Cardiac fibroblast (primary cell): ENCODE data around the gene FBXO39.

ENCODE experiments used
- DNase-seq, 2 donors: peaks; one replicate each; pipeline versions ENCODE4 v3.0.0 to v3.0.0-alpha.2; 2010; ENCODE audit warnings: low read depth in 2 of 2
- H3K4me3 ChIP-seq, 2 donors: replicated peaks in 1 of 2; 1 replicate in 1 of 2; 2 replicates in 1 of 2; pipeline ENCODE4 v1.5.1; 2011; ENCODE audit warnings: low read depth in 2 of 2, low read length in 2 of 2, mild to moderate bottlenecking in 2 of 2, moderate library complexity in 1 of 2
- TF ChIP-seq, protein P1 (sequence below): IDR thresholded peaks from one replicate; pipeline ENCODE4 v1.5.1; 2011; ENCODE audit warnings: low read depth, mild to moderate bottlenecking, low read length, inconsistent platforms

Gene FBXO39

DNA sequence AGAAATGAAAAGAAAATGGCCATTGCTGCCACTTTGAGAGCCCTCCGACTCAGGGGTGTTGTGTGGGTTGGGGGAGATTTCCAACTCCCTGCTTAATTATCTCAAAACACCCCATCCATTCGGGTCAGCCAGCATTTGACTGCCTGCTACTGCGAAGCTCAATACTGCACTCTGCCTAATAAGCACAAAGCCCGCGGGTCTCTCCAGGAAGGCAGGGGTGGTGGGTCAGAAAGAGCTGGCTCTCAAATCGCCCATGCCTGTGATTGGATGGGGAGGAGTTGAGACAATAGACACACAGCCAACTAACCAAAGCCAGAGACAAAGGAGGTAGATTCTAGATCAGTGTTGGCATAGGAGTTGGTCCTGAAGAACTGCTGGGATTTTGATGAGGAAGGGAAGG is 22.5 kb upstream of the FBXO39 start:
- H3K4me3 ChIP-seq = no peak overlapping the region

DNA sequence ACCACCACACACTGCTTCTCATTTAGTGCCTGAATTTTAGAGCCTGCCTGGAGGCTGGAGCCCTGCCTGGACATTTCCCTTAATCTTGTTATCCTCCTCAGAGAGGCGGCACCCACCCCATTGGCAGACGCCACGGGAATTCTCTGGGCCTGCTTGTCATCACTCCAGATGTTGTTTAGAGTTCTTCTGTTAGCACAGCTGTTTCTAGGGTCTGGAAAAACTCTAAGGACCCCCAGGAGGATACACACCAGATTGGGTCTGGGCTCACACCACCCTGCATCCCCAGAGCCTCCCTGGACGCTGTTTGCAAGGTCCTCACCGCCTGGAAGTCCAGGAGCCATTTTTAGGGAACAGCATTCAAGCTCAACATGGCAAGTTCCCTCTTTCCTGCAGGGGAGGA is 20.7 kb upstream of the FBXO39 start:
- TF ChIP-seq, protein P1, sequence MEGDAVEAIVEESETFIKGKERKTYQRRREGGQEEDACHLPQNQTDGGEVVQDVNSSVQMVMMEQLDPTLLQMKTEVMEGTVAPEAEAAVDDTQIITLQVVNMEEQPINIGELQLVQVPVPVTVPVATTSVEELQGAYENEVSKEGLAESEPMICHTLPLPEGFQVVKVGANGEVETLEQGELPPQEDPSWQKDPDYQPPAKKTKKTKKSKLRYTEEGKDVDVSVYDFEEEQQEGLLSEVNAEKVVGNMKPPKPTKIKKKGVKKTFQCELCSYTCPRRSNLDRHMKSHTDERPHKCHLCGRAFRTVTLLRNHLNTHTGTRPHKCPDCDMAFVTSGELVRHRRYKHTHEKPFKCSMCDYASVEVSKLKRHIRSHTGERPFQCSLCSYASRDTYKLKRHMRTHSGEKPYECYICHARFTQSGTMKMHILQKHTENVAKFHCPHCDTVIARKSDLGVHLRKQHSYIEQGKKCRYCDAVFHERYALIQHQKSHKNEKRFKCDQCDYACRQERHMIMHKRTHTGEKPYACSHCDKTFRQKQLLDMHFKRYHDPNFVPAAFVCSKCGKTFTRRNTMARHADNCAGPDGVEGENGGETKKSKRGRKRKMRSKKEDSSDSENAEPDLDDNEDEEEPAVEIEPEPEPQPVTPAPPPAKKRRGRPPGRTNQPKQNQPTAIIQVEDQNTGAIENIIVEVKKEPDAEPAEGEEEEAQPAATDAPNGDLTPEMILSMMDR = no peak
- peak overlapping the region; percentile 48 to 66 for H3K4me3 ChIP-seq
- DNase-seq = peak; percentile 61 to 84

More for the DNA sequence above, 22.5 kb upstream of the FBXO39 start:
- TF ChIP-seq, protein P1 = no peak
- DNase-seq = no peak

DNA sequence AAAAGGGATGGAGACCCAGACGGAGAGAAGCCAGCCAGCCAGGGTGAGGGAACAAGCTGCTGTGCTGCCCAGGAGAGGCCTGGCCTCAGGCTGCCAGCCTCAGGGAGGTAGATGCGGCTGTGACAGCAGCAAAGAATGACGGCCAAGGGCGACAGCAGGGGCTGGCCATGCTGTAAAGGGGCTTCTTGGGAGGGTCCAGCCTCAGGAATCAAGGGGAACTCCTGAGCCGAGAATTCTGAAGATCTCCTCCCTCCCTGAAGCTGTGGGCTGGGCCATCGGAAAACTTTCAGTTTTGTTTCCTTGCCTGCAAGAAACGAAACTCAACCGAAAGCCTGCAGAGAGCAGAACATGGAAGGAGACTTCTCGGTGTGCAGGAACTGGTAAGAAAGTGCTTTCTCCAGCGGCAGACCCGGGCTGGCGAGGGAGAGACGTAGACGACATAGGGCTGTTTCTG is 20.3 kb upstream of the FBXO39 start, which contains the start of gene XAF1:
Gene XAF1 (plus strand): TSS at position 316 of the 454 bp plus-strand sequence. CDS start 33 bp downstream, at position 349.
- TF ChIP-seq, protein P1 = no peak
- peak; percentile 72 to 77 for DNase-seq
- H3K4me3 ChIP-seq = peak within 1 kb of the TSS; percentile 48 to 66

DNA sequence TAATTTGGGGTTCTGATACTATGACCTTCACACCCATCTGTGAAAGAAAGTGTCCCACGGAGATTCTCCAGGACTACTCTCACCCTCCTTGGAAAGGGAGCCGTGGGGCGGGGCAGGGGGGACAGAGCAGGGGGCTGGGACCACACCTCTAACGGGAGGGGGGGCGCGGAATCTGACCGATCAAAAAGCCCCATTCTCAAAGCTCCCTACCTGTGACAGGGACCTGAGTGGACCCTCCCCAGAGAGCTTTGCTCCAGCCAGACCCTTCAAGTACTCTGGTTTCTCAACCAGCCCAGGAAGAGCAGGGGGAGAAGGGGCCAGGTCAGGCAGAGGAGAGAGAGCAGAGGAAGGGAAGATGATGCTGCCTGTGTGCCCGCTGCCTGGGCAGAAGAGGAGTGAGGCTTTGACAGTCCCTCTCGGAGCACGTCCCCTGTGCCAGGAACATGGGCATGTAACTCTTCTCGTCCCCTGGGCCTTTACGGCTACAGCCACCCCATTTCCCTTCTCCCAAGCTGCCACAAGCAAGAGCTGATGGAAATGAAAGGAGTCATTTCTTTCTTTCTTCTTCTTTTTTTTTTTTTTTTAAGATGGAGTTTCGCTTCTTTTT is 19.5 kb upstream of the FBXO39 start:
- no peak for DNase-seq
- TF ChIP-seq, protein P1 = no peak
- H3K4me3 ChIP-seq = peak overlapping the region; percentile 48 to 66

DNA sequence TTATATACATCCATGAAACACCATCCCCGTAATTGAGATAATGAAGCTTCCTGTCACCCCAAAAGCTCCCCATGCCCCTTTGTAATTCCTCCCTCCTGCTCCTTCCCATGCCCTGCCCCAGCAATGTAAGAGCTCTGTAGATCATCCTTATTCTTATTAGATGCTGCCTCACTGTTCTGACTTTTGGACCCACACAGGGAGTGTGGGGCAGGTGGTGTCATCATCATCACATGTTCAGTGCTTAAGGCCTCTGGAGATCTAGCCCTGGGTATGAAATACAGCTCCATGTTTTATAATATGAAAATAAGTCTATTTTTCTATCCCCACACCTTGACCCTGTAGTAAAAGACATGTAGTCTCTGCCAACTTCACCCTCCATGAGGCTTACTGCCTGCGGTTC is 18.3 kb upstream of the FBXO39 start:
- TF ChIP-seq, protein P1 = no peak
- no peak for DNase-seq
- H3K4me3 ChIP-seq = no peak overlapping the region

DNA sequence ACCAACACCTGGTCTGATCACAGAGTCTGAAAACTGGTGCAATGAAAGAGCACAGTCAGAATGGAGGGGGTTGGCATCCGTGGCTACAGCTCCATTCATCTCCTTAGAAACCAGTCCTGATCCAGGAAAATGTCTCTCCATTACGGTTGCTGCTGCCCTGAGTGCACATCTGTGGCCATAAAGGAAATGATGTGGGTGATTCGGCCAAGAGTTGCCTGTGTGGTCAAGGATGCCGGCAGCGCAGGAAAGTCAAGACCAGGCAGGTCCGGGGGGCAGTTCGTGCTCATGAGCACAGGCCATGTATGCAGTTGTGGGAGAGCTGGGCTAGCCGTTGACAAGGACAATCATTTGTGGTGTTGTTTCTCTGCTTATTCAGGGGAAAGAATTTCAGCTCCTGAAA is 14.2 kb upstream of the FBXO39 start:
- no peak for DNase-seq
- TF ChIP-seq, protein P1 = no peak
- no peak overlapping the region for H3K4me3 ChIP-seq

DNA sequence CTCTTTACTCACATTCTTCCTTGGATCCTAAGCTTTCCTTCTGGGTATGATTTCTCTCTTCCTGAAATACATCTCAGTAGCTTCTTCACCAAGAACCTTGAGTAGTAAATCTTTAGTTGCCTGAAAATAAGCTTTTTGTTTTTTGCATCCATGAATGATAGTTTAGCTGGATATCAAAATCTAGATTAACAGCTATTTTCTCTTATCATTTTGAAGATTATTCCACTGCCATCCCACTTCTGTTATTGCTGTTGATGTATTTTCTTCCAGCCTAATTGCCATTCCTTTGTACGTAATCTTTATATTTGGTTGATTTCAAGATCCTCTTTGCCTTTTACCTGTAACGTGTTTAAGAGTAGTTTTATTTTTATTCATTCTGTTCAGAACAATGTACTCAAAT is 7.6 kb upstream of the FBXO39 start:
- DNase-seq = no peak
- H3K4me3 ChIP-seq = no peak overlapping the region
- TF ChIP-seq, protein P1 = no peak
